K562 treated with DMSO at 1 percent for 12 hours (cell line): ENCODE results near the gene OMA1. TPM values are rescaled to one million over a fixed set of nuclear protein-coding genes. Genes with fewer than 3 reads are reported as not detected.

Experiments
- total RNA-seq: library from RNA; unstranded; fragments of 300-600 nt; gene quantifications from 2 replicates; pipeline ENCODE4 v1.2.3, GENCODE V29; 2022; ENCODE audit not compliant: insufficient read depth

Gene OMA1
- total RNA-seq, result 3.9 and 10.1 TPM in 2 replicates

GRCh38 chr1:58546520-58547308 lies at the start of gene OMA1:
TSS of gene OMA1 (minus strand) at chr1:58546726. CDS start at chr1:58539294, 7,432 bp downstream.

GRCh38 chr1:58576727-58577653 lies 30.5 kb upstream of the OMA1 start, which contains the start of gene TACSTD2:
TSS of gene TACSTD2 (minus strand) at chr1:58577252. CDS start at chr1:58577156, 96 bp downstream.

Other genes with a start within 250 kb of the OMA1 start
- not detected in 2 replicates for gene TACSTD2, start 30.5 kb upstream of the OMA1 start, total RNA-seq
- 1.6 and 11.7 TPM in 2 replicates for gene MYSM1, start 153.3 kb upstream of the OMA1 start, total RNA-seq
- 24.8 and 41.7 TPM in 2 replicates for gene JUN, start 237.3 kb upstream of the OMA1 start, total RNA-seq